Fibroblast of pulmonary artery (primary cell): ENCODE measurements around the gene HECTD2.
"Not testable (repeated sequence)": the region's sequence is repeated elsewhere in the genome, so short reads cannot be mapped to it uniquely, and the experiment has no call there.

Experiments used
- DNase-seq: peaks from one replicate; pipeline ENCODE4 v3.0.0-alpha.2; 2010; ENCODE audit warnings: low read depth
- H3K4me3 ChIP-seq: replicated peaks from 2 replicates; pipeline ENCODE4 v1.5.1; 2011; ENCODE audit warnings: low read depth, mild to moderate bottlenecking, control low read depth, low read length, moderate library complexity
- CTCF ChIP-seq: IDR thresholded peaks from 2 replicates; pipeline ENCODE4 v1.5.1; 2011; ENCODE audit warnings: mild to moderate bottlenecking, control low read depth, low read length, inconsistent platforms; ENCODE audit errors: missing control alignments

The HECTD2 gene

GRCh38 chr10:91520661-91521060 is 110.5 kb downstream of the HECTD2 start:
- no peak overlapping the region for H3K4me3 ChIP-seq
- TF ChIP-seq CTCF, result no peak
- peak; percentile 44 for DNase-seq

GRCh38 chr10:91521439-91521838 is 111.3 kb downstream of the HECTD2 start:
- H3K4me3 ChIP-seq, result no peak overlapping the region
- DNase-seq, result peak; percentile 59
- no peak for TF ChIP-seq CTCF

GRCh38 chr10:91525896-91526712 is 116.0 kb downstream of the HECTD2 start:
- DNase-seq, result no peak
- no peak overlapping the region for H3K4me3 ChIP-seq
- no peak for TF ChIP-seq CTCF

- no peak for DNase-seq
- TF ChIP-seq CTCF, result no peak
- H3K4me3 ChIP-seq, result no peak overlapping the region
Measured at GRCh38 chr10:91528080-91528479, 117.9 kb downstream of the HECTD2 start.

- no peak overlapping the region for H3K4me3 ChIP-seq
- DNase-seq, result no peak
- TF ChIP-seq CTCF, result no peak
Measured at GRCh38 chr10:91528768-91529167, 118.6 kb downstream of the HECTD2 start.

- not testable (repeated sequence) for DNase-seq, H3K4me3 ChIP-seq
Measured at GRCh38 chr10:91534789-91535188, 124.6 kb downstream of the HECTD2 start.

GRCh38 chr10:91536111-91536510 is 126.0 kb downstream of the HECTD2 start:
- peak; percentile 45 for DNase-seq
- H3K4me3 ChIP-seq, result no peak overlapping the region
- TF ChIP-seq CTCF, result no peak
